Endothelial cell of umbilical vein (primary cell): ENCODE results near the gene S1PR4. TPM values are rescaled to one million over a fixed set of nuclear protein-coding genes. Genes with fewer than 3 reads are reported as not detected.

Experiments used
- BruUV-seq: library from RNA; stranded (reverse); fragments of 400-500 nt; replicated peaks from 2 replicates; lab custom pipeline; 2021; lab: Mats Ljungman, UMichigan
- CTCF ChIA-PET: fragments of 300-600, 350-600 bp; sonication (Branson Sonifier 250); formaldehyde crosslinking; loops from one replicate; lab custom pipeline; 2021; ENCODE audit warnings: antibody characterized with exemption, inconsistent platforms; lab: Charles Lee
- POLR2A ChIA-PET: fragments of 300-600, 350-600 bp; sonication (Branson Sonifier 250); formaldehyde crosslinking; loops from one replicate; lab custom pipeline; 2021; ENCODE audit warnings: antibody characterized with exemption, inconsistent platforms; lab: Charles Lee
- DNase-seq: peaks from one replicate; pipeline ENCODE4 v3.0.0-alpha.2; 2011; ENCODE audit warnings: low read depth, low spot score
- FAIRE-seq: peaks from 2 replicates; lab custom pipeline; 2011; peaks lifted over from hg19 to GRCh38; lab: Jason Lieb, UNC
- H2AFZ ChIP-seq: 2 replicates; pipeline ENCODE4 v1.6.0; 2012; ENCODE audit warnings: low read depth, low read length, control low read depth, inconsistent platforms
- H3K27ac ChIP-seq: 2 replicates; pipeline ENCODE4 v1.5.1; 2011; ENCODE audit warnings: low read depth, mild to moderate bottlenecking, control low read depth, low read length, moderate library complexity; ENCODE audit not compliant: insufficient read depth
- H3K27me3 ChIP-seq, 2 experiments: 2 replicates each; pipeline versions ENCODE4 v1.6.0 to v1.6.1; 2011; ENCODE audit warnings: low read length in 2 of 2, mixed read lengths in 1 of 2; ENCODE audit not compliant: control insufficient read depth in 2 of 2, insufficient read depth in 2 of 2
- H3K36me3 ChIP-seq, 2 experiments: 2 replicates in 1 of 2; 3 replicates in 1 of 2; pipeline ENCODE4 v1.5.1; 2011; ENCODE audit warnings: low read length in 2 of 2, mild to moderate bottlenecking in 1 of 2, moderate library complexity in 1 of 2; ENCODE audit not compliant: control insufficient read depth in 2 of 2, insufficient read depth in 2 of 2; ENCODE audit errors: extremely low read depth in 1 of 2
- H3K4me1 ChIP-seq: 3 replicates; pipeline ENCODE4 v1.5.1; 2011; ENCODE audit warnings: mild to moderate bottlenecking, low read length; ENCODE audit not compliant: control insufficient read depth, insufficient read depth; ENCODE audit errors: extremely low read depth
- H3K4me2 ChIP-seq: 2 replicates; pipeline ENCODE4 v1.6.1; 2011; ENCODE audit warnings: low read length, control low read depth, mixed read lengths; ENCODE audit not compliant: insufficient read depth
- H3K4me3 ChIP-seq, 3 experiments: fragments of 200-600 bp in 1 of 3; sonication (generic), shearing (Covaris generic) in 1 of 3; replicated peaks in 1 of 3; 2 replicates each; pipeline ENCODE4 v1.5.1; 2011 to 2016; ENCODE audit warnings: control low read depth in 3 of 3, low read length in 3 of 3, mild to moderate bottlenecking in 2 of 3, inconsistent platforms in 1 of 3, low read depth in 1 of 3, moderate library complexity in 1 of 3; ENCODE audit not compliant: insufficient read depth in 1 of 3
- H3K79me2 ChIP-seq: 2 replicates; pipeline ENCODE4 v1.6.0; 2012; ENCODE audit warnings: low read length, inconsistent platforms; ENCODE audit not compliant: control insufficient read depth, insufficient read depth
- H3K9ac ChIP-seq: replicated peaks from 2 replicates; pipeline ENCODE3; 2011; ENCODE audit warnings: low read length, control low read depth; ENCODE audit not compliant: insufficient read depth; ENCODE audit errors: extremely low read depth
- H3K9me1 ChIP-seq: replicated peaks from 3 replicates; pipeline ENCODE4 v1.6.0; 2011; ENCODE audit warnings: mild to moderate bottlenecking, low read length; ENCODE audit not compliant: control insufficient read depth, insufficient read depth; ENCODE audit errors: extremely low read depth
- H3K9me3 ChIP-seq: replicated peaks from 2 replicates; pipeline ENCODE4 v1.5.1; 2012; ENCODE audit warnings: low read length, inconsistent platforms; ENCODE audit not compliant: control insufficient read depth, insufficient read depth
- H4K20me1 ChIP-seq: replicated peaks from 2 replicates; pipeline ENCODE3; 2011; ENCODE audit warnings: mild to moderate bottlenecking, low read length; ENCODE audit not compliant: control insufficient read depth, insufficient read depth; ENCODE audit errors: extremely low read depth
- CTCF ChIP-seq, 2 donors: IDR thresholded peaks; 1 replicate in 1 of 2; 2 replicates in 1 of 2; pipeline ENCODE4 v1.5.1; 2011; ENCODE audit warnings: low read length in 2 of 2, mild to moderate bottlenecking in 2 of 2, moderate library complexity in 2 of 2, control low read depth in 1 of 2, inconsistent platforms in 1 of 2, low read depth in 1 of 2; ENCODE audit not compliant: insufficient read depth in 1 of 2; ENCODE audit errors: extremely low read depth in 1 of 2
- EZH2 ChIP-seq: IDR thresholded peaks from 2 replicates; pipeline ENCODE4 v1.6.1; 2012; ENCODE audit warnings: borderline replicate concordance, low read depth, mild to moderate bottlenecking, moderate library complexity, low read length, inconsistent platforms; ENCODE audit not compliant: severe bottlenecking
- FOS ChIP-seq: IDR thresholded peaks from 2 replicates; pipeline ENCODE4 v1.6.1; 2011; ENCODE audit warnings: mild to moderate bottlenecking, low read length, moderate library complexity, borderline replicate concordance; ENCODE audit not compliant: insufficient read depth
- GATA2 ChIP-seq: IDR thresholded peaks from 2 replicates; pipeline ENCODE4 v1.7.0; 2011; ENCODE audit warnings: low read depth, mild to moderate bottlenecking, moderate library complexity, mixed read lengths, low read length; ENCODE audit not compliant: insufficient read length, insufficient read depth
- JUN ChIP-seq: IDR thresholded peaks from 2 replicates; pipeline ENCODE4 v1.6.1; 2011; ENCODE audit warnings: borderline replicate concordance, low read depth; ENCODE audit not compliant: insufficient read length, insufficient read depth
- MAX ChIP-seq: IDR thresholded peaks from 2 replicates; pipeline ENCODE4 v1.6.1; 2011; ENCODE audit not compliant: insufficient read depth, insufficient read length
- MYC ChIP-seq: IDR thresholded peaks from one replicate; pipeline ENCODE4 v1.6.1; 2011; ENCODE audit warnings: mild to moderate bottlenecking, low read depth, low read length
- POLR2A ChIP-seq: IDR thresholded peaks from 2 replicates; pipeline ENCODE4 v1.6.1; 2012; ENCODE audit warnings: low read depth, mild to moderate bottlenecking, control low read depth, low read length
- POLR2AphosphoS5 ChIP-seq: IDR thresholded peaks from 2 replicates; pipeline ENCODE4 v1.6.1; 2012; ENCODE audit warnings: low read depth, mild to moderate bottlenecking, control low read depth, low read length, moderate library complexity; ENCODE audit not compliant: insufficient read depth
- dilution Hi-C: fragments of 300-500 bp; cut with MboI; formaldehyde crosslinking; loops from one replicate; pipeline ENCODE4 v1.15.0; 2019; ENCODE audit warnings: low sequenced_read_pairs; ENCODE audit not compliant: extremely low pct_ligation_motif_present
- intact Hi-C: fragments of 100-400 bp; cut with micrococcal nuclease; formaldehyde crosslinking; loops from one replicate; pipeline ENCODE4 v1.10.0; 2022
- polyA plus RNA-seq, 4 experiments: library from polyadenylated mRNA; depleted of rRNA in 3 of 4; stranded (reverse) in 3 of 4; unstranded in 1 of 4; fragments of >200 nt; gene quantifications; 2 replicates each; pipeline versions ENCODE4 v1.2.1 to v1.2.3, GENCODE V29; 2011 to 2012; ENCODE audit warnings: missing spikeins in 1 of 4
- total RNA-seq: library from RNA; stranded (reverse); gene quantifications from 2 replicates; pipeline ENCODE4 v1.2.3, GENCODE V29; 2021

S1PR4 gene
- total and polyA plus RNA-seq, 2 donors (not counting 3 experiments of a cell fraction or from before 2014, with no cell fraction given) = 1.7 to 2.5 TPM

- Histone ChIP-seq H3K27me3 (no peaks in the 10 kb centered on the region), H3K9ac (no peak overlapping the region), H2AFZ (no peak overlapping the region), H3K9me3 (no peaks in the 10 kb centered on the region), H3K36me3 (peaks cover 0 to 33% of the 10 kb centered on the region in 2 experiments), H3K4me1 (no peaks in the 10 kb centered on the region), H3K4me3 (no peak overlapping the region), H4K20me1 (no peaks in the 10 kb centered on the region), H3K4me2 (no peak overlapping the region), H3K79me2 (no peaks in the 10 kb centered on the region), H3K9me1 (no peaks in the 10 kb centered on the region), H3K27ac (no peak overlapping the region)
- BruUV-seq = no TSS peak
- DNase-seq (no peak), FAIRE-seq (no peak)
- intact Hi-C loops = no loop called here
- CTCF ChIA-PET = interaction anchor here (2.1 kb wide), 1 partner anchor 13 kb away, joined by 4 read pairs; no protein-coding TSS in a partner anchor
- dilution Hi-C loops = no loop called here
- TF ChIP-seq MYC = no peak
- no peak for TF ChIP-seq POLR2AphosphoS5
- no peak for TF ChIP-seq JUN
- TF ChIP-seq FOS = no peak
- TF ChIP-seq EZH2 = no peak
- TF ChIP-seq CTCF (IDR thresholded peaks at IDR 0.05; ENCODE audit: extremely low read depth in 1 of 2, insufficient read depth in 1 of 2, low read depth in 1 of 2, low read length in 2 of 2) = no peak
- TF ChIP-seq GATA2 = no peak
- TF ChIP-seq MAX = no peak
- no peak for TF ChIP-seq POLR2A
- POLR2A ChIA-PET = no interaction called here
Measured at GRCh38 chr19:3203805-3204645, 25.5 kb downstream of the S1PR4 start.
